GM19023 (cell line): Measurements from ENCODE around the gene SLC43A1.

Source experiments
- ATAC-seq: cut with Tn5 transposase; IDR thresholded peaks from one replicate; pipeline ENCODE4 v1.9.1; 2021; ENCODE audit warnings: mild to moderate bottlenecking, moderate library complexity; ENCODE audit not compliant: unreplicated experiment

Gene SLC43A1

DNA sequence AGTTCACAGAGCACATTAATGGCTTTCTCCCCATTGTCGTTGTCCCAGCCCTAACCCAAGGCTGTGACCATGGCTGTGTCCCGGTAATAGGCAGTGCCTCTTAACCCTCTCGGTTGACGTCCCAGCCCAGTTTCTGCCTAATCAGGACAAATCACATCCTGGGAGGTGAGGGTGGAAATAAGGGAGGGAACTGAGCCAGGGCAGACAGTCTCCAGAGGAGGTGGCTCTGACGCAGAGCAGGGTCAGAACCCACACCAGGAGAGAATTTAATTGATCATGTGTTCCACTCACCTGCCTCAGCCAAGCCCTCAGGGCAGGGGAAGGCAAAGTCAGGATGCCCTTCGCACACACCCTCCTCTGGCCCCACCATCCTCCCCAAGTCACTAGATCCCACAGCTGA is 17.0 kb downstream of the SLC43A1 start:
- ATAC-seq = no peak

DNA sequence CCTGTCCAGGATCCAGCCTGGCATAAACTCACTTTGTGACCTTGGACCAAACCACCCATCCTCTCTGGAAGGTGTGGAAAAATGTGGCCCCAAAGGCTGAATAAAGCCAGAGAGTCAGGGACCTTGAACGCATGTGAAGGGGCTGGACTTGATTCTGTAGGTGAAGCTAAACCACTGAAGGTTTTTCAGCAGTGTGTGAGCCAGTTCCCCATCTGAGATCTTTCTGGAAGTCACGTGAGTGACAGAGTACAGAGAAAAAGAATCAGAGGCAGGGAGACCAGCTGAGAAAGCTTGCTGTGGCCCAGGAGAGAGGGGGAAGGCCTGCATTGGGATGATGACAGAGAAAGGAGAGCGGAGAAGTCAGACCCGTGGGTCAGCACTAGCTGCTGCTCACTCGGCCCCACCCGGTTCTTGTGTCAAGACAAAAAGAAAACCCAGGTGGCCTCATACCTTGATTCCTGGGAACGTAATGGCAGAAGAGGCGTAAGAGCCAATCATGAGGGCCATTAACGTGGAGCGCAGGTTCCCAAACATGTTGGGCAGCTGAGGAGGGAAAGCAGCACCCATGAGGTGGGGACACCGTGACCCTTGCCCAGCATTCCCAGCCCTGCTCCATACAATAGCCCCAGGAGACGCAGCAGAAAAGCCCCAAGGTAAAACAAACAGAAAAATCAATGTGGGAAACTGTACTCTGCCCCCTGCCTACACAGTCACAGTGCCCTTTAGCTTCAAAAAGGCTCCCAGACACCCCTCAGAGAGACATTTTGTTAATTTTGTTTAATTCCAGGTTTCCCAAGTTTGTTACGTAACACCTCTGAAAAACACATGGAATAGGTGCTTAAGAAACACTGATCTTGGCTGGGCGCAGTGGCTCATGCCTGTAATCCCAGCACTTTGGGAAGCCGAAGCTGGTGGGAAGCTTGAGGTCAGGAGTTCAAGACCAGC is 17.9 kb downstream of the SLC43A1 start:
- ATAC-seq = no peak

DNA sequence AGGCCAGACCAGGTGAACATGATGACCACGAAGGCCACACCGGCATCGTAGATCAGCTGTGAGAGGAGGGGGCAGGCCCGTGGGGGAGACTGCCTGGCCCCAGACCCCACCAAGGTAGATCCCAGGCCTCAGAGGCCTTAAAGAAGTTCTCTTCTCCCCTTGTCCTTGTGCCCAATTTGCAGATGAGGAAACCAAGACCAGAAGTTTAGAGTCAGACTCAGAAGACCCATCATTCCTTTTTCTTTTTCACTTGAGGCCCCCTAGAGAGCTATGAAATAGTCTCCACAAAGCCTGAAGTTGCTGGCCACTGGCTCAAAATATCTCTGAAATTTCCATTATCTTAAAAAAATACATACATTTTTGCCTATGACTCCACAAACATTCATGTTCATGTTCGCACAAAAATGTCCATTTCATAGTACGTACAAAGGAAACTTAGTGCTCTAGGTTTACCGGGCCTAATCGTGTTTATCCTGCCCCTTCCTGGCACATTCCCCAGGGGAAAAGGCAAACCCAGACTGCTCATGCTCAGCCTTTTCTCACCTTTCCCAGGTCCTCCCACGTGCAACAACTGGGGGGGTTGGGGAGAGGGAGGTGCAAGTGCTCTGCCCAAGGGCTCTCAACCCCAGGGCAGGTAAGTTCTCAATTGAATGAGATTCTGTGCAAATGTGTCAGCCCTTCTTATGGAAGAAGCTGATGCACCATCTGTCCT is 19.2 kb downstream of the SLC43A1 start:
- ATAC-seq = no peak

DNA sequence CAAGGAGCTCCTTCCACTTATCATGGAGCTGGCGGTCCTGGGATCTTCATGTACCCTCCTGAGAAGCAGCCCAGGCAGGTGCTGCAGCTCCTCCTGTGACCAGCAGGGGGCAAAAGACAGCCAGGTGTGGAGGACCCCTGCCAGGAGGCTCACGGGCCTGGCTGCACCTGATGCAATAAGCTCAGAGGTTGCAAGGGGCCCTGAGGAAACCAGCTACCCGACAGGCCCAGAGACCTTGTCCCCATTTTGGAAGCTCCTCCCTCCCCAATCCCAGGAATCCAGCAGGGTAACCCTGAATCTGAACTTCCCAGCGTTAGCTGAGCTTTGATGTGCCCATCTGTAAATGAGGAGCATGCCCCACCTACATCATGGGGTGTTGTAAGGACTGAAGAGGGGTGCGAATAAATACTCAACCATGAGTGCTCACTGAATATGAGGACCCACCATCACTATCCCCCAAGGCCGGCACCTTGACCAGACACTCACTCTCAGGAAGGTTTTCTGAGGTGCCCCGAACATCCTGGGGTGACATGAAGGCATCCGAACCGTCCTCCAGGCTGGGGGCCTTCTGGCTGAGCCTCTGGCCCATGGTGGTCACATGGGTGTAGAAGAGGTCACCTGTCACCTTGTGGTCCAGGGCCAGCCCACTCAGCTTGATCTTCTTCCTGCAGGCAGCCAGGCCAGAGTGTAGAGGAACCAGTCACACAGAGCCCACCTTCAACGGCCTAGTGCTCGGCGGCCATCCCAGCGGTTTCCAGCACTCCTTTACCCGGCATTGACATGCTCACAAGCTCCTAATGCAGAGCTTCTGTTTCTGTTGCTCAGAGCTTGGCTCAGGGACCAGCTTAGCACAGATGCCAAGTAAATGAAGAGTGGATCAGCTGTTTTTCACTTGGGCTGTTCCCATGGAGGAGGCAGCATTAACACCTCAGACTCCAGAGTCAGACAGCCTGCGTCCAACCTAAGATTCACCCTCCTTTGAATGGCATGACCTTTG is 21.7 kb downstream of the SLC43A1 start:
- peak; percentile 81 for ATAC-seq

DNA sequence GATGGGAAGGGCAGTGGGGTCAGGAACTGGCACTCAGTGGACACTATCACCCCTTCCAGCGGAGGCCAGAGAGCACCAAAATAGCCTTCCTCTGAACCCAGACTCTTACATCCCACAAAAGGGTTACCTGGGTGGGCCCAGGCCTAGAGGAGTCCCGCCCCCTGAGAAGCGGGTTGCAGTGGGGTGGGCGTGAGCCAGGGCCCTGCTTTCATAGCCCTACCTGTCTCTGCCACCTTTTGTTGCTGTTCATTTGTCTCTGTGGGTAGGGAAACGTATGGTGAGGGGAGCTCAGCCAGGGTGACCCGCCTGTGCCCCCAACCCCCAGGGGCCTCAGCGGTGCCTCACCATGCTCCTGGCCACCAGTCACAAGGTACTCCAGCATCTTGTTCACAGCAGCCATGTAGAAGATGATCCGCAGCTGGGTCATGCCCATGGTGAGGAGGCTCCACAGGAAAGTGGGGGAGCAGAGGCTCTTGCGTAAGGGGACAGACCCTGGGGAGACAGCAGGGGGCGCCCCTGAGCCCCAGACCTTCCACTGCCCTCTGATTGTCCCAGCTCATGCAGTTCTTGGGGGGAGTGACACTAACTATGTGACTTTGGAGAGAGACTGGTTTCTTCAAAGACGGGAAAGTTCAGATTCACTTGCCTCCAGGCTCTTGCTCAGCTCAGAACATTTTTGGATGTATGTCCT is 24.0 kb downstream of the SLC43A1 start:
- no peak for ATAC-seq

DNA sequence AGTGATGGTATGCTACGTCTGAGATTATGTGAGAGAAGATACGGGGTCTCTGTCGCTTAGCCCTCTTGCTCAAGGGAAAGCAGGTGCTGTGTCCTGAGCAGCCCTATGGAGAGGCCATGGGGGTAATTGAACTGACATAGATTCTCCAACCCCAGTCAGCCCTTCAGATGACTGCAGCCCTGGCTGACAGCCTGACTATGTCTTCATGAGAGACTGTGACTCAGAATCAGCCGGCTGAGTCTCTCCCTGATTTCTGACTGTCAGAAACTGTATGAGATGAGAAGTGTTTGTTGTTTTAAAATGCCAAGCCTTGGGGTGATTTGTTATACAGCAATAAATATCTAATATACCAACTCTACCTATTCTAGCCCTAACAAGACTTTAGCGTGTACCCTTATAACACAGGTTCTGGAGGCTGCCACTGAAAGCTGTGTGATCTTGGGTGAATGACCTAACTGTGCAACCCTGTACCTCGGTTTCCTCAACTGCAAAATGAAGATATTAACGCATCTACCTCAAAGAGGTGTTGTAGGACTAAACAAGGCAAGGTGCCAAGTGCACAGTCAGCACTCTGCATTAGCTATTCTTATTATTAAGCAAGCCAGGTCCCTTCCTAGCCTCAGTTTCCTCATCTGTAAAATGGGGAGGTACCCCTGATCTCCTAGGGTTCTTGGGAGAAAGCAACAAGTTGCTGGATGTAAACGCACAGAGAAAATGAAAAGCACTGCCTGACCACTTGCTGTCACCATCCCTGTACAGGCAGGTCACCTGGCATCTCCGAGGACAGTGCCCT is 24.9 kb downstream of the SLC43A1 start:
- ATAC-seq = no peak

DNA sequence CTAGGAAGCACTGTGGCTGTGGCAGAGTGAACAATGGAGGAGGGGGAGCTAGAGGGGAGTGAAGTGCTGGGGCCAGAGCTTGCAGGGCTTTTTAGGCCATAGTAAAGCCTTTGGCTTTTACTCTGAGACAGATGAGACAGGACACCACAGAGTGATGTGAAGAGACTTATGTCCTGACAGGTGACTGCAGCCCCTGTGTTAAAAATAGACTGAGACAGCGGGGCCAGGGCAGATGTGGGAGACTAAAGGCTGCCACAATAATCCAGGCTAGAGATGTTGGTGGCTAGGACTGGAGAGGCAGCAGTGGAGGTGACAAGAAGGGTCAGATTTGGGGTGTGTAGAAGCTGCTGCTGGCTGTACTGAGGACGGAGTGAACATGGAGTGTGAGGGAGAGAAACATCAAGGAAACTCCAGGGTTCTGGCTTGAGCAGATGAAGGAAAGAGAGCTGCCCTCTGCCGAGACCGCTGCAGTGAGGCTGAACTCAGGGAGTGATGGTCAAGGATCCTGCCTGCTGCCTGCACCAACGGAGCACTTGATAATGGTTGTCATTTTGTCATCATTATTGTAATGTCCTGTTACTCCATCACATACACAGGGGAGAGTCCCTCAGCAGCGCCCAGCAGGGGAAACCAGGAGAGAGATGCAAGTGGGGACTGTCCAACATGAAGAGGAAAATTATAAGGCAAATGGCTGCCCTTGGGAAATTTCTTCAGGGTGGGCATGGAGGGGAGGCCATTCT is 27.4 kb downstream of the SLC43A1 start:
- no peak for ATAC-seq

DNA sequence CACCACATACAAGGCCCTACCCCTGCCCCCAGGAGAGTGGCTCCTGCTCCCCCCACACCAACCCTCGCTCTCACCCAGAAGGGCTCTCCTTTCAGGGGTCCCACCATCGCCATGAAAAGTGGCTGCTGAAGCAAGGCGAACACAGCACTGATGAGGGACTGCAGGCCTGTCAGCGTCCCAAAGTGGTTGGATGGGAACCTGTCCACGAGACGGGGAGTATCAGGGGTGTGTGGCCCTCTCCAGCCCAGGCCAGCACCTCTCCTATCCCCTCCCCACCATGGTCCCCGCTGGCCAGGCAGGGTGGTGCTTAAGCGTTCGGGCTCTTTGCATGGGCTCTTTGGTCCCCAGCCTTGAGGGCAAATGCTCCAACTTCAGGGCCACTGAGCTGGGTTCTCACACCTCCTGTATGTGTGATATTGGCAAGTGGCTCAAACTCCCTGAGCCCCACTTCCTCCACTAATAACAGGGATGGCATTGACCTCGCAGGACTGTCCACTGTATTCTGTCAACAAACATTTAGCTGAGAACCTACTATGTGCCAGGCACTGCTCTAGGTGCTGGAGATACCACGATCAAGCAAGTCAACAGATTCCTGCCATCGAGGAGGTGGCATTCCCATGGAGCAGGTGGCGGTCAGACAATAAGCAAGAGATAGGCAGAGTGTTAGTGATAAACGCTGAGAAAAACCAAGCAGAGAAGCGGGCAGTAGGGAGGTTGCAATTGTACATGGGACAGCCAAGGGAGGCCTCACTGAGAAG is 28.3 kb downstream of the SLC43A1 start:
- no peak for ATAC-seq

DNA sequence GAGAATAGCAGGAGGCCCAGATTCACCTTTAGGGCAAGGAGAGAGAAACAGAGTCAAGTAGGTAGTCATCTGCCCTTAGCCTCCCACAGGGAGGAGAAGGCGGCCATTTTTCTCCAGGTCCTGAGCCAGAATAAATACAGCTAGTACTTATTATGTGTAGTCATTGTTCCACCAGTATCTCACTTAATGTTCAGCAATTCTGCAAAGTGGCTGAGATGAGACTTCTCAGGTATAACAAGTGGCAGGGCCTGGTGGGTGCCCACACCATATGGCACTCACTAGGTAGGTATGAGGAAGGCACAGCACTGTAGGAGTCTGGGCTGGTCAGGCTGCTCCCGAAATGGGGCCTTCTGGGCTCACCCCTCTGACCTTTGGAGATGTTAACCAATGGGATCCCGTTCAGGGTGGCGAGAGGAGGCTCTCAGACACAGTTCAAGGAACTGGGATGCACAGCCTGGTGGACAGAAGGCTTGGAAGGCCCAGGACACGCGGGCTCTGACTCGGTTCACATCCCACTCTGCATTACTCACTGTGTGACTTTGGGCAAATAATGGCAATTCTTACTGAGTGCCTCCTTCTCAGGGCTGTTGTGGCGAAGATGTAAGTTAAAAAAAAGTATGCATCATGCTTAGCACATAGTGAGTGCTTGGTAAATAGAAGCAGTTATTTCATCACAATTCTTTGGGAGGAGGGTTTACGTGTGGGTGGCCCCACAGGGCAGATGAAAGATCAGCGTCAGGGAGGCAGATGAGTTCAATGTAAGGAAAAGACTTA is 30.1 kb downstream of the SLC43A1 start:
- ATAC-seq = no peak

DNA sequence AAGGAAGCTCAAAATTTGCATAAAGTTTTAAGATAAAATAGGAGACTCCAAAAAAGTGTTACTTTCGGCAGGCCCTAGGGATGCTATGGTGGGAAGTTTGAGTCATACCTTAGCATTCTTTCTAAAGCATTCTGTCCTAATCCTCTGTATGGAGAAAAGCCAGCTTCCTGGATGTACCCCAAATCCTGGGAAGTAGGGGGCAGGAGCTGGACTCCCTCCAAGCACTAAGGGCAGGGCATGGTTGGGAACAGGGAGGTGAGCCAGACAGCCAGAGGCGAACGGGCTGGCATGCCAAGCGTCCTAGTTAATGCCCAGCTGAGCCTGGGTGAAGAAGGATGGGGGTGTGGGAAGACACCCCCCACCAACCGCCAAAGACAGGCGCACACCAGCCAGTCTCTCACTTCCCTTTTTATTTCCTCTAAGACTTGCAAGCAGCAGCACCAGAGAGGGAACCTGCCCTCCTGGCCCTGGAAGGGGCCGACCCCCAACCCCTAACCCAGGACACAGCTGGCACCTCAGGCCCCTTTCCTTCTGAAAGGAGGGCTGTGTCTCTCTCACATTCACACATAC is 31.3 kb downstream of the SLC43A1 start:
- peak; percentile 42 for ATAC-seq

DNA sequence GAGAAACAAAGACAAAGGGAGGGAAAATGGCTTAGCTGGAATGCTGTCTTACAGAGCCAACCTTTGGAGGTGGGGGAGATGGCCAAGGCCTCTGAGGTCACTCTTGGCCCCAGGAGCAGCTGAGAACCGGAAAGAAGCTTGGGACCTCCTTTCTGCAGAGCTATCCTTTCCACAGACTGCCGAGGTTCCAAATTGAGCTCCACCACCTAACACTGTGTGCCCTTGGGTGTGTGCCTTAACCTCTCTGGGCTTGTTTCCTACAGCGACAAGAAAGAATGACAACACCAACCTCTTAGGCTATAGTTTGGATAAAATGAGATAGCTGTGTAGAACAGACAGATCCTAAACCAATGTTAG is 32.0 kb downstream of the SLC43A1 start:
- no peak for ATAC-seq

DNA sequence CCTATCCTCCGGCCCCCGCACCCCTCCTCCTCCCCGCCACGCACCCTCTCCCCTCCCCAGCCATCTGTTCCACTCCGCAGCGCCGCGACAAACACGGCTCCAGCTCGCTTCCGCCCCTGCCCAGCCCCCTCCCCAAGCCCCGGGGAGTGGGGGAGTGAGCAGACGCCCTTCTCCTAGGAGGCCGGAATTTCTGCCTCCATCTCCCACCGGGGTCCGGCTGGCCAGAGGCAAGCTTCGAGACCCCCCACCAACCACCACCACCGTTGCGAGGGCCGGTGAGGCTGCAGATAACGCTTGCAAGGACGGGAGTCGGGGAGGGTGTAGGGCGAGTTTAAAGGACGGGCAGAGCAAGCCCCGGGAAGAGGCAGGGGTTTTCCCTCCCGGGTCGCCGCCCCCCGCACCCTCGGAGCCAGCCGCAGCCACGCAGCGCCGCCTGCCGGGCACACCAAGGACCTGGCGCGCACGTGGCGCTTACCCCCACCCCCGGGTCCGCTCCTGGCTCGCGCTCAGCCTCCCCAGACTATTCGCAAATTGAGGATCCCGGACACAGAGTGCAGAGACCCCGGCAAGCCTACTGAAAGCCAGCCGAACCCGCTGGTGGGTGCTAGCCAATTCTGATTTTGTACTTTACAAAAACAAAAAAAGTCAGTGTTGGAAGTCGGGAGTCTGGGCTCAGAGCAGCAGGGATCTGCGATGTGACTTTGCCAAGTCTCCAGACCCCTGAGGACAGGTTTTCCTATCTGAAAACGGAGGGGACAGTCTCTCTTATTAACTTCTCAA is 32.5 kb downstream of the SLC43A1 start:
- peak; percentile 56 for ATAC-seq

DNA sequence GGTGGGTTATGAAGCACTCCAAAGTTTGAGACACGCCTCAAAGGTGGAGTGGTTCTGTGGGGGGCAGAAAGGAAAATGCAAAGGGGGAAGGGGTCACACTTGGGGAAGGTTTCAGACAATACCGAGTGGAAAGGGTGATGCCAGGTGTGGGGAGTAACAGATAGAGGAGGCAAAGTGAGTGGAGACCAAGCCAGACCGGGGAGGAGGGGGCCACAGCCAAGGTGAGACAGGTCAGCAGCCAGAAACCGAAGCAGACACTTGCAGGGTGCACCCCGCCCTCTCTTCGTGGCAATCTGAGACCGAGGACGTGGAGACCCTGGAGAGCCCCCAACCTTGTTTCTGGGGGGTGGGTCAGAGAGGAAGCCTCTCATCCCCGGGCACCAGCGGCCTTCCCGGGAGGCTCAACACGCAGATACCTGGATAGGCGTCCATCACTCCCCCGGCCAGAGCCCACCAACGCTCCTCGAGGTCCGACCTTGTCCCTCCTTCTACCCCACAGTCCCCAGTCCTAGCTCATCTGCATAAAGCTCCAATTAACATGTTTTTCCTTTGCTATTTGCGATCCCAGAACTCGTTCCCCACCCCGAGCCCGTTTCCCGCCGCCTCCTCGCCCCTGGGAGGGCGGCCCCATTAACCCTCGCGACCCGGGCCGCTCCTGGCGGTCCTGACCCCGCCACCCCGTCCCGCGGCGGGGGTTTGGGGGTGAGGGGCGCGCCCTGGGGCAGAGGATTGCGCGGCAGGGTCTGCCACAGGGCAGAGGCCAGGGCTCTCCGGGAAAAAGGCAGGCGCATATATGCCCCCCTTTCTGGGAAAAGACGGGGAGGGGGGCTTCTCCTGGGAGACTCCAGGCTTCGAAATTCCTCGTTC is 33.4 kb downstream of the SLC43A1 start:
- ATAC-seq = no peak

DNA sequence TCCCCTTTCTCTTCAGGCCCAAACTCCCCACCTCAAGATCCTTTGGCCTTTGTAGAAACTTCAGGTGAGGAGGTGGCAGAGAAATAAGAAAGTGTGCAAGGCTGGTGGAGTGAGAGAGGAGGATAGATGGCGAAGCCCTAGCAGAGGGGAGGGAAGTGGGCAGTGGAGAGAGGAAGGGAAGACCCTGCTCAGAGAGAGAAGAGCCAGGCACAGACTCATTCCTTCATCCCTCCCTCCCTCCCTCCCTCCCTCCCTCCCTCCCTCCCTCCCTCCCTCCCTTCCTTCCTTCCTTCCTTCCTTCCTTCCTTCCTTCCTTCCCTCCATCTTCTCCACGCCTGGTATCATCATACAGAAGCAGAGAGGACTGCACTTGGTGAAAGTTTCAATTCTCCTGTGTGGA is 34.2 kb downstream of the SLC43A1 start:
- ATAC-seq = no peak

DNA sequence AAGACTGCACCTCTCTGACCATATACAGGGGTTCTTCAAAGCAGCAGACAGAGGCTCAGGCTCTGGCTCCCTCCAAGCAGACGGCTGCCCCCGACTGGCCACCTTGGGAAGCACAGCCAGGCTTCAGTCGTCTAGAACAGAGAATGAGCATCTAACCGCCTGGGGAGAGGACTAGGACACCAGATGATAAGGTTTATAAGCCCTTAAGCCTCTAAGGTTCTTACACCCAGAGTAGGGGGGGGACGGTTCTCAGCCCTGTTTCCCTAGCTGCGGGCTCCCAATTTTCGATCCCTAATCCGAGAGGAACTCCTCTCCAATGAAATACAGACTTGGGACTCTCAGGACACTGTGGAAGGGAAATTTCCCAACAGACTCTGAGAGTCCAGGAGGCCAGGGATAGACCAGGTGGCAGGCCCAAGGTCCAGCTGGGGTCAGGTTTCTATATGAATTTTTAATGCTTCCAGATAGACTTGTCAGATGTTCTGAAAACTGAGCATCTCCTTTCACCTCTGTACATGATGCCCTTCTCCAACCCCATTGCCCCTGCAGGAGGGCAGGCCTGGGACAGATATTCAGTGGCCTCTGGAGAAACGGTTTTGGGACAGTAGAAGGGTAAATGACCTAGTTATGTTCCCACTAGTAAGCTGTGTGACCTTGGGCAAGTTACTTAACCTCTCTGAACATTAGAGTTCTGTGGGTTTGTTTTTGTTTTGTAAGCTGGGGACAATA is 34.9 kb downstream of the SLC43A1 start:
- no peak for ATAC-seq
